Measurements from ENCODE around the gene CD22.

- TF ChIP-seq, protein P1, sequence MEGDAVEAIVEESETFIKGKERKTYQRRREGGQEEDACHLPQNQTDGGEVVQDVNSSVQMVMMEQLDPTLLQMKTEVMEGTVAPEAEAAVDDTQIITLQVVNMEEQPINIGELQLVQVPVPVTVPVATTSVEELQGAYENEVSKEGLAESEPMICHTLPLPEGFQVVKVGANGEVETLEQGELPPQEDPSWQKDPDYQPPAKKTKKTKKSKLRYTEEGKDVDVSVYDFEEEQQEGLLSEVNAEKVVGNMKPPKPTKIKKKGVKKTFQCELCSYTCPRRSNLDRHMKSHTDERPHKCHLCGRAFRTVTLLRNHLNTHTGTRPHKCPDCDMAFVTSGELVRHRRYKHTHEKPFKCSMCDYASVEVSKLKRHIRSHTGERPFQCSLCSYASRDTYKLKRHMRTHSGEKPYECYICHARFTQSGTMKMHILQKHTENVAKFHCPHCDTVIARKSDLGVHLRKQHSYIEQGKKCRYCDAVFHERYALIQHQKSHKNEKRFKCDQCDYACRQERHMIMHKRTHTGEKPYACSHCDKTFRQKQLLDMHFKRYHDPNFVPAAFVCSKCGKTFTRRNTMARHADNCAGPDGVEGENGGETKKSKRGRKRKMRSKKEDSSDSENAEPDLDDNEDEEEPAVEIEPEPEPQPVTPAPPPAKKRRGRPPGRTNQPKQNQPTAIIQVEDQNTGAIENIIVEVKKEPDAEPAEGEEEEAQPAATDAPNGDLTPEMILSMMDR (IDR thresholded peaks at IDR 0.05; ENCODE audit: poor library complexity, severe bottlenecking), result no peak
- TF ChIP-seq, protein P2, sequence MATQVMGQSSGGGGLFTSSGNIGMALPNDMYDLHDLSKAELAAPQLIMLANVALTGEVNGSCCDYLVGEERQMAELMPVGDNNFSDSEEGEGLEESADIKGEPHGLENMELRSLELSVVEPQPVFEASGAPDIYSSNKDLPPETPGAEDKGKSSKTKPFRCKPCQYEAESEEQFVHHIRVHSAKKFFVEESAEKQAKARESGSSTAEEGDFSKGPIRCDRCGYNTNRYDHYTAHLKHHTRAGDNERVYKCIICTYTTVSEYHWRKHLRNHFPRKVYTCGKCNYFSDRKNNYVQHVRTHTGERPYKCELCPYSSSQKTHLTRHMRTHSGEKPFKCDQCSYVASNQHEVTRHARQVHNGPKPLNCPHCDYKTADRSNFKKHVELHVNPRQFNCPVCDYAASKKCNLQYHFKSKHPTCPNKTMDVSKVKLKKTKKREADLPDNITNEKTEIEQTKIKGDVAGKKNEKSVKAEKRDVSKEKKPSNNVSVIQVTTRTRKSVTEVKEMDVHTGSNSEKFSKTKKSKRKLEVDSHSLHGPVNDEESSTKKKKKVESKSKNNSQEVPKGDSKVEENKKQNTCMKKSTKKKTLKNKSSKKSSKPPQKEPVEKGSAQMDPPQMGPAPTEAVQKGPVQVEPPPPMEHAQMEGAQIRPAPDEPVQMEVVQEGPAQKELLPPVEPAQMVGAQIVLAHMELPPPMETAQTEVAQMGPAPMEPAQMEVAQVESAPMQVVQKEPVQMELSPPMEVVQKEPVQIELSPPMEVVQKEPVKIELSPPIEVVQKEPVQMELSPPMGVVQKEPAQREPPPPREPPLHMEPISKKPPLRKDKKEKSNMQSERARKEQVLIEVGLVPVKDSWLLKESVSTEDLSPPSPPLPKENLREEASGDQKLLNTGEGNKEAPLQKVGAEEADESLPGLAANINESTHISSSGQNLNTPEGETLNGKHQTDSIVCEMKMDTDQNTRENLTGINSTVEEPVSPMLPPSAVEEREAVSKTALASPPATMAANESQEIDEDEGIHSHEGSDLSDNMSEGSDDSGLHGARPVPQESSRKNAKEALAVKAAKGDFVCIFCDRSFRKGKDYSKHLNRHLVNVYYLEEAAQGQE (IDR thresholded peaks at IDR 0.05; ENCODE audit: borderline replicate concordance), result no peak
- TF ChIP-seq EZH2 (IDR thresholded peaks at IDR 0.05; ENCODE audit: borderline replicate concordance, insufficient read depth, low read length, poor library complexity, severe bottlenecking) (no peak), EP300 (conservative IDR thresholded peaks at IDR 0.05; ENCODE audit: poor library complexity, severe bottlenecking) (no peak), POLR2AphosphoS5 (IDR thresholded peaks at IDR 0.05) (no peak), TAF1 (IDR thresholded peaks at IDR 0.05; ENCODE audit: low read depth) (no peak)
These were observed 26.5 kb upstream of the CD22 start for GRCh38 chr19:35302446-35302845.

All from neural cell (in vitro differentiated cells).